SH-SY5Y (cell line): ENCODE data around the gene TERB1.

ENCODE experiments used
- GATA2 ChIP-seq: IDR thresholded peaks from 2 replicates; pipeline ENCODE4 v1.6.1; 2011; ENCODE audit warnings: mild to moderate bottlenecking, low read depth, low read length
- GATA3 ChIP-seq: IDR thresholded peaks from 2 replicates; pipeline ENCODE4 v1.6.1; 2011; ENCODE audit warnings: low read depth, mild to moderate bottlenecking, low read length, moderate library complexity

TERB1 gene

GRCh38 chr16:66711581-66711980 is 89.8 kb downstream of the TERB1 start:
- TF ChIP-seq GATA3: no peak
- no peak for TF ChIP-seq GATA2

DNA sequence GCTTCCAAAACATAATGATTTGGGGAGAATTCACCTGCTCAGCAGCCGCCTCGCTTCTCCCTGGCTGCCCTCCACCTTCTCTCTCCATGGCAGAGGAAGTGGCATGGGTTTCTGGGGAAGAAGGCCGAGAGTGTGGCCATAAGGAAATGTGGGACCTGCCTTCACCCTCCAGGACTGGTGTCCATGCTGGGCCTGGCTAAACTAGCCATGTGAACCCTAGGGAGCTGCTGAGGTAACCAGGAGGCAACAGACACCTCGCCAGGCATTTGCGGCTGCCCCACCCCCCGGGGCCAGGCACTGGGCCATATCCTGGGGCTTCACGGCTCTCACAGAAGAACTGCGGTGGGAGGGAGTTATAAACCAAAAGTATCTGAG is 94.9 kb downstream of the TERB1 start:
- TF ChIP-seq GATA2 (no peak), GATA3 (no peak)

GRCh38 chr16:66705790-66706505 is 95.4 kb downstream of the TERB1 start:
- TF ChIP-seq GATA2 (no peak), GATA3 (no peak)
